Measurements from ENCODE around the gene NLRC5. TPM values are rescaled to one million over a fixed set of nuclear protein-coding genes. Genes with fewer than 3 reads are reported as not detected.

Gene NLRC5
- total and polyA plus RNA-seq, 9 of the 15 experiments (the other 6 are each of a cell fraction or from before 2014, with no cell fraction given): 0.59 to 0.71 TPM; not detected in 7

GRCh38 chr16:56973294-56973689 is 16.1 kb upstream of the NLRC5 start:
- Histone ChIP-seq H3K4me3 (no peak overlapping the region), H3K4me2 (ENCODE audit: insufficient read depth, low read length) (peak overlapping the region; percentile 3; the same call in 1 of the 2 replicates), H3K9me1 (ENCODE audit: control insufficient read depth, insufficient read depth, low read length) (no peaks in the 10 kb centered on the region), H3K79me2 (ENCODE audit: control insufficient read depth, insufficient read depth, low read length) (no peaks in the 10 kb centered on the region), H3K36me3 (ENCODE audit: control insufficient read depth, insufficient read depth, low read length) (no peaks in the 10 kb centered on the region), H4K20me1 (replicated peaks; ENCODE audit: control insufficient read depth, insufficient read depth, low read length) (no peaks in the 10 kb centered on the region), H3K9ac (ENCODE audit: insufficient read depth in 1 of 2, low read depth in 2 of 2, low read length in 2 of 2) (no peak overlapping the region), H3K27me3 (ENCODE audit: control insufficient read depth in 2 of 2, insufficient read depth in 2 of 2, low read length in 2 of 2) (peaks cover 32 to 58% of the 10 kb centered on the region in 2 experiments; a peak in 4 of 5 replicates), H3K4me1 (replicated peaks in 1 of 2; ENCODE audit: control insufficient read depth in 2 of 2, insufficient read depth in 2 of 2, low read length in 2 of 2) (peaks cover 0 to 5% of the 10 kb centered on the region in 2 experiments; a peak in 3 of 5 replicates), H3K9me3 (replicated peaks; ENCODE audit: control insufficient read depth, insufficient read depth, low read depth, low read length) (peaks cover 2% of the 10 kb centered on the region; the same call in 1 of the 2 replicates), H2AFZ (ENCODE audit: low read depth, low read length) (no peak overlapping the region), H3K27ac (ENCODE audit: extremely low read depth, low read depth, low read length) (no peak overlapping the region)
- intact Hi-C loops (cut with micrococcal nuclease) (no loop called here), in situ Hi-C loops (cut with MboI) (no loop called here)
- POLR2A ChIA-PET: interaction anchor here (1.1 to 1.2 kb wide), 2 partner anchors 32 to 40 kb away, joined by 3 read pairs; no protein-coding TSS in a partner anchor
- ATAC-seq (no peak), DNase-seq (ENCODE audit: extremely low read depth in 1 of 4, low spot score in 3 of 4) (no peak), FAIRE-seq (no peak)
- CTCF ChIA-PET (ENCODE audit: low intra/inter-chr PET ratio): no interaction called here
- 4% methylated on average over 6 of the region's 9 CpGs for WGBS (ENCODE audit: insufficient coverage, low coverage, missing lambda C conversion rate)
- no TSS peak for BruUV-seq (replicated peaks)
- TF ChIP-seq, protein P1, sequence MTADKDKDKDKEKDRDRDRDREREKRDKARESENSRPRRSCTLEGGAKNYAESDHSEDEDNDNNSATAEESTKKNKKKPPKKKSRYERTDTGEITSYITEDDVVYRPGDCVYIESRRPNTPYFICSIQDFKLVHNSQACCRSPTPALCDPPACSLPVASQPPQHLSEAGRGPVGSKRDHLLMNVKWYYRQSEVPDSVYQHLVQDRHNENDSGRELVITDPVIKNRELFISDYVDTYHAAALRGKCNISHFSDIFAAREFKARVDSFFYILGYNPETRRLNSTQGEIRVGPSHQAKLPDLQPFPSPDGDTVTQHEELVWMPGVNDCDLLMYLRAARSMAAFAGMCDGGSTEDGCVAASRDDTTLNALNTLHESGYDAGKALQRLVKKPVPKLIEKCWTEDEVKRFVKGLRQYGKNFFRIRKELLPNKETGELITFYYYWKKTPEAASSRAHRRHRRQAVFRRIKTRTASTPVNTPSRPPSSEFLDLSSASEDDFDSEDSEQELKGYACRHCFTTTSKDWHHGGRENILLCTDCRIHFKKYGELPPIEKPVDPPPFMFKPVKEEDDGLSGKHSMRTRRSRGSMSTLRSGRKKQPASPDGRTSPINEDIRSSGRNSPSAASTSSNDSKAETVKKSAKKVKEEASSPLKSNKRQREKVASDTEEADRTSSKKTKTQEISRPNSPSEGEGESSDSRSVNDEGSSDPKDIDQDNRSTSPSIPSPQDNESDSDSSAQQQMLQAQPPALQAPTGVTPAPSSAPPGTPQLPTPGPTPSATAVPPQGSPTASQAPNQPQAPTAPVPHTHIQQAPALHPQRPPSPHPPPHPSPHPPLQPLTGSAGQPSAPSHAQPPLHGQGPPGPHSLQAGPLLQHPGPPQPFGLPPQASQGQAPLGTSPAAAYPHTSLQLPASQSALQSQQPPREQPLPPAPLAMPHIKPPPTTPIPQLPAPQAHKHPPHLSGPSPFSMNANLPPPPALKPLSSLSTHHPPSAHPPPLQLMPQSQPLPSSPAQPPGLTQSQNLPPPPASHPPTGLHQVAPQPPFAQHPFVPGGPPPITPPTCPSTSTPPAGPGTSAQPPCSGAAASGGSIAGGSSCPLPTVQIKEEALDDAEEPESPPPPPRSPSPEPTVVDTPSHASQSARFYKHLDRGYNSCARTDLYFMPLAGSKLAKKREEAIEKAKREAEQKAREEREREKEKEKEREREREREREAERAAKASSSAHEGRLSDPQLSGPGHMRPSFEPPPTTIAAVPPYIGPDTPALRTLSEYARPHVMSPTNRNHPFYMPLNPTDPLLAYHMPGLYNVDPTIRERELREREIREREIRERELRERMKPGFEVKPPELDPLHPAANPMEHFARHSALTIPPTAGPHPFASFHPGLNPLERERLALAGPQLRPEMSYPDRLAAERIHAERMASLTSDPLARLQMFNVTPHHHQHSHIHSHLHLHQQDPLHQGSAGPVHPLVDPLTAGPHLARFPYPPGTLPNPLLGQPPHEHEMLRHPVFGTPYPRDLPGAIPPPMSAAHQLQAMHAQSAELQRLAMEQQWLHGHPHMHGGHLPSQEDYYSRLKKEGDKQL (CRISPR knock-in tag; IDR thresholded peaks at IDR 0.05; ENCODE audit: borderline replicate concordance): no peak
- TF ChIP-seq NFATC3 (IDR thresholded peaks at IDR 0.05) (no peak), HDAC3 (IDR thresholded peaks at IDR 0.05; ENCODE audit: borderline replicate concordance, partially characterized antibody) (no peak), MBD2 (IDR thresholded peaks at IDR 0.05; ENCODE audit: borderline replicate concordance, low read depth) (no peak), ZNF766 (CRISPR knock-in tag; conservative IDR thresholded peaks at IDR 0.05) (no peak), NFXL1 (CRISPR knock-in tag; IDR thresholded peaks at IDR 0.05) (no peak), POLR3G (IDR thresholded peaks at IDR 0.05; ENCODE audit: extremely low read depth, insufficient read length, insufficient replicate concordance) (no peak)
- TF ChIP-seq, protein P2, sequence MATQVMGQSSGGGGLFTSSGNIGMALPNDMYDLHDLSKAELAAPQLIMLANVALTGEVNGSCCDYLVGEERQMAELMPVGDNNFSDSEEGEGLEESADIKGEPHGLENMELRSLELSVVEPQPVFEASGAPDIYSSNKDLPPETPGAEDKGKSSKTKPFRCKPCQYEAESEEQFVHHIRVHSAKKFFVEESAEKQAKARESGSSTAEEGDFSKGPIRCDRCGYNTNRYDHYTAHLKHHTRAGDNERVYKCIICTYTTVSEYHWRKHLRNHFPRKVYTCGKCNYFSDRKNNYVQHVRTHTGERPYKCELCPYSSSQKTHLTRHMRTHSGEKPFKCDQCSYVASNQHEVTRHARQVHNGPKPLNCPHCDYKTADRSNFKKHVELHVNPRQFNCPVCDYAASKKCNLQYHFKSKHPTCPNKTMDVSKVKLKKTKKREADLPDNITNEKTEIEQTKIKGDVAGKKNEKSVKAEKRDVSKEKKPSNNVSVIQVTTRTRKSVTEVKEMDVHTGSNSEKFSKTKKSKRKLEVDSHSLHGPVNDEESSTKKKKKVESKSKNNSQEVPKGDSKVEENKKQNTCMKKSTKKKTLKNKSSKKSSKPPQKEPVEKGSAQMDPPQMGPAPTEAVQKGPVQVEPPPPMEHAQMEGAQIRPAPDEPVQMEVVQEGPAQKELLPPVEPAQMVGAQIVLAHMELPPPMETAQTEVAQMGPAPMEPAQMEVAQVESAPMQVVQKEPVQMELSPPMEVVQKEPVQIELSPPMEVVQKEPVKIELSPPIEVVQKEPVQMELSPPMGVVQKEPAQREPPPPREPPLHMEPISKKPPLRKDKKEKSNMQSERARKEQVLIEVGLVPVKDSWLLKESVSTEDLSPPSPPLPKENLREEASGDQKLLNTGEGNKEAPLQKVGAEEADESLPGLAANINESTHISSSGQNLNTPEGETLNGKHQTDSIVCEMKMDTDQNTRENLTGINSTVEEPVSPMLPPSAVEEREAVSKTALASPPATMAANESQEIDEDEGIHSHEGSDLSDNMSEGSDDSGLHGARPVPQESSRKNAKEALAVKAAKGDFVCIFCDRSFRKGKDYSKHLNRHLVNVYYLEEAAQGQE (IDR thresholded peaks at IDR 0.05; ENCODE audit: borderline replicate concordance): no peak
- TF ChIP-seq, protein P2 (CRISPR knock-in tag; IDR thresholded peaks at IDR 0.05; ENCODE audit: low read depth): no peak
